A673 (cell line): ENCODE measurements around the gene ARHGAP24.

Experiments
- EZH2 ChIP-seq: fragments of 200-600 bp; sonication (generic); IDR thresholded peaks from 2 replicates; pipeline ENCODE4 v1.6.1; 2017; ENCODE audit warnings: borderline replicate concordance, low read depth, mild to moderate bottlenecking, mixed read lengths, antibody characterized with exemption, low read length; ENCODE audit not compliant: poor library complexity, severe bottlenecking
- TF ChIP-seq, protein P1 (sequence below): fragments of 300-800, 200-600 bp; sonication (generic); conservative IDR thresholded peaks from 2 replicates; pipeline ENCODE4 v1.5.1; 2017; ENCODE audit warnings: low read depth, mild to moderate bottlenecking, antibody characterized with exemption, low read length, moderate library complexity, mixed read lengths

- TF ChIP-seq, protein P1, sequence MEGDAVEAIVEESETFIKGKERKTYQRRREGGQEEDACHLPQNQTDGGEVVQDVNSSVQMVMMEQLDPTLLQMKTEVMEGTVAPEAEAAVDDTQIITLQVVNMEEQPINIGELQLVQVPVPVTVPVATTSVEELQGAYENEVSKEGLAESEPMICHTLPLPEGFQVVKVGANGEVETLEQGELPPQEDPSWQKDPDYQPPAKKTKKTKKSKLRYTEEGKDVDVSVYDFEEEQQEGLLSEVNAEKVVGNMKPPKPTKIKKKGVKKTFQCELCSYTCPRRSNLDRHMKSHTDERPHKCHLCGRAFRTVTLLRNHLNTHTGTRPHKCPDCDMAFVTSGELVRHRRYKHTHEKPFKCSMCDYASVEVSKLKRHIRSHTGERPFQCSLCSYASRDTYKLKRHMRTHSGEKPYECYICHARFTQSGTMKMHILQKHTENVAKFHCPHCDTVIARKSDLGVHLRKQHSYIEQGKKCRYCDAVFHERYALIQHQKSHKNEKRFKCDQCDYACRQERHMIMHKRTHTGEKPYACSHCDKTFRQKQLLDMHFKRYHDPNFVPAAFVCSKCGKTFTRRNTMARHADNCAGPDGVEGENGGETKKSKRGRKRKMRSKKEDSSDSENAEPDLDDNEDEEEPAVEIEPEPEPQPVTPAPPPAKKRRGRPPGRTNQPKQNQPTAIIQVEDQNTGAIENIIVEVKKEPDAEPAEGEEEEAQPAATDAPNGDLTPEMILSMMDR: no peak
- no peak for TF ChIP-seq EZH2
Measured at GRCh38 chr4:85755285-85755684, 280.3 kb downstream of the ARHGAP24 start.
